Bronchial epithelial cell (primary cell): ENCODE results near the gene SP3. TPM values are rescaled to one million over a fixed set of nuclear protein-coding genes. Genes with fewer than 3 reads are reported as not detected.

ENCODE experiments used
- DNase-seq: peaks from one replicate; pipeline ENCODE4 v3.0.0-alpha.2; 2010; ENCODE audit warnings: low read depth
- FAIRE-seq: peaks from 2 replicates; lab custom pipeline; 2011; peaks lifted over from hg19 to GRCh38; lab: Jason Lieb, UNC
- H3K27me3 ChIP-seq: 2 replicates; pipeline ENCODE4 v1.5.1; 2011; ENCODE audit warnings: low read length; ENCODE audit not compliant: control insufficient read depth, insufficient read depth
- H3K36me3 ChIP-seq: 2 replicates; pipeline ENCODE4 v1.5.1; 2011; ENCODE audit warnings: low read length; ENCODE audit not compliant: control insufficient read depth, insufficient read depth
- H3K4me3 ChIP-seq: 2 replicates; pipeline ENCODE4 v1.5.1; 2011; ENCODE audit warnings: mild to moderate bottlenecking, low read depth, low read length, control low read depth
- total RNA-seq: library from RNA; depleted of rRNA; stranded (reverse); fragments of >200 nt; gene quantifications from 2 replicates; pipeline ENCODE4 v1.2.1, GENCODE V29; 2014
- TF ChIP-seq, protein P1 (sequence below): IDR thresholded peaks from 2 replicates; pipeline ENCODE4 v1.5.1; 2011; ENCODE audit warnings: mild to moderate bottlenecking, moderate library complexity, low read length, control low read depth, inconsistent platforms; ENCODE audit not compliant: insufficient read depth, severe bottlenecking

Gene SP3
- total RNA-seq, 1 donor from 2014 or later = 104 TPM

DNA sequence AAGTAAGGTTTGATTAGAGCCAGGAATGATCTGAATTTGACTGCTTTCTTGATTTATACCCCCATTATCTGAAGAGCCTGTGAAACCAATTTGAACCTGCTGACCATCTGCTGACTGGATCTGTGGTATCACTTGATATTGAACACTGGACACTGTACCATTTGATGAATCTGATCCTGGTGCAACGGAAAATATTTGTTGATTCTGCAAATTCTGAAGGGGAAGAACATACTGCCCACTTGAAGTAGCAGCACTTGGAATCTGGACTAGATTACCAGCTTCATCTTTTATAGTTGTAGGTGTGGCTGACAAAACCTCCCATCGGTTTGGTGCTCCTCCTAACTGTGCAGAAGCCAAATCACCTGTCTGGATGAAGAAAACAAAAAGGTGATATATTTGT is 9.3 kb downstream of the SP3 start:
- Histone ChIP-seq H3K36me3 (peaks cover 5% of the 10 kb centered on the region), H3K4me3 (no peak overlapping the region), H3K27me3 (no peaks in the 10 kb centered on the region)
- TF ChIP-seq, protein P1, sequence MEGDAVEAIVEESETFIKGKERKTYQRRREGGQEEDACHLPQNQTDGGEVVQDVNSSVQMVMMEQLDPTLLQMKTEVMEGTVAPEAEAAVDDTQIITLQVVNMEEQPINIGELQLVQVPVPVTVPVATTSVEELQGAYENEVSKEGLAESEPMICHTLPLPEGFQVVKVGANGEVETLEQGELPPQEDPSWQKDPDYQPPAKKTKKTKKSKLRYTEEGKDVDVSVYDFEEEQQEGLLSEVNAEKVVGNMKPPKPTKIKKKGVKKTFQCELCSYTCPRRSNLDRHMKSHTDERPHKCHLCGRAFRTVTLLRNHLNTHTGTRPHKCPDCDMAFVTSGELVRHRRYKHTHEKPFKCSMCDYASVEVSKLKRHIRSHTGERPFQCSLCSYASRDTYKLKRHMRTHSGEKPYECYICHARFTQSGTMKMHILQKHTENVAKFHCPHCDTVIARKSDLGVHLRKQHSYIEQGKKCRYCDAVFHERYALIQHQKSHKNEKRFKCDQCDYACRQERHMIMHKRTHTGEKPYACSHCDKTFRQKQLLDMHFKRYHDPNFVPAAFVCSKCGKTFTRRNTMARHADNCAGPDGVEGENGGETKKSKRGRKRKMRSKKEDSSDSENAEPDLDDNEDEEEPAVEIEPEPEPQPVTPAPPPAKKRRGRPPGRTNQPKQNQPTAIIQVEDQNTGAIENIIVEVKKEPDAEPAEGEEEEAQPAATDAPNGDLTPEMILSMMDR = no peak
- DNase-seq = no peak
- FAIRE-seq = peak; percentile 89

DNA sequence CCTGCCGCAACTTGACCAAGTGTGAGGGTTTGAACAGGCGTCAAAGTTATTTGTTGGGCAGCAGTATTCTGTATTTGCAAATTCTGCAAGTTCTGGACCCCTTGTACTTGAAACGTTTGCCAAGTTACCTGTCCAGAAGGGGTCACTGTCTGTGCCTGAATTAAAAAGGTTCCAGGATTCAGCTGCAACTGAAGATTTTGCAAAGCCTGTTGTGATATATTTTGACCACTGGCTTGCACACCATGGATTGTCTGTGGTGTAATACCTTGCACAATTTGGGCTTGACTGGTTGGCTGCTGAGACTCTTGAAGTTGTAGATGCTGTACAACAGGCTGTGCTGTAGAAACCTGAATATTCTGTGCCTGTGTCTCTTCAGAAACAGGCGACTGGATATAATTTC is 10.2 kb downstream of the SP3 start:
- TF ChIP-seq, protein P1 = no peak
- Histone ChIP-seq H3K27me3 (no peaks in the 10 kb centered on the region), H3K4me3 (no peak overlapping the region), H3K36me3 (peaks cover 5% of the 10 kb centered on the region)
- DNase-seq = no peak
- no peak for FAIRE-seq

DNA sequence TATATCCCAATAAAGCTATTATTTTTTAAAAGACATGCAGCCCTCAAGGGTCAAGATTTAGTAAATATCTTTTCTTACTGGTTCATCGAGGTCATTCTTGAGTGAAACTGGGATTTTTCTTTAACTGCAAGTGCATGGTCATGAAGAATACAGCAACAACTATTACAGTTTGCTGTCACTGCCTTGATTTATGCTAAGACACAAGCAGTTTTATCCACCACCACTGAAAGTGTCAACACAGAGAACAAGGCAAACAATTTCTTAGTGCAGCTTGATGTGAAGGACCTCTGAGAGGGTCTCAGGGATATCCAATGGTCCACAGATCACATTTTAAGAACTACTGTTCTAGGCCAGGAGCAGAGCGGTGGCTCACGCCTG is 12.1 kb downstream of the SP3 start:
- no peak overlapping the region for H3K4me3 ChIP-seq
- DNase-seq = no peak
- no peak for FAIRE-seq
- TF ChIP-seq, protein P1 = no peak
- peaks cover 5% of the 10 kb centered on the region for H3K36me3 ChIP-seq
- H3K27me3 ChIP-seq = no peaks in the 10 kb centered on the region

DNA sequence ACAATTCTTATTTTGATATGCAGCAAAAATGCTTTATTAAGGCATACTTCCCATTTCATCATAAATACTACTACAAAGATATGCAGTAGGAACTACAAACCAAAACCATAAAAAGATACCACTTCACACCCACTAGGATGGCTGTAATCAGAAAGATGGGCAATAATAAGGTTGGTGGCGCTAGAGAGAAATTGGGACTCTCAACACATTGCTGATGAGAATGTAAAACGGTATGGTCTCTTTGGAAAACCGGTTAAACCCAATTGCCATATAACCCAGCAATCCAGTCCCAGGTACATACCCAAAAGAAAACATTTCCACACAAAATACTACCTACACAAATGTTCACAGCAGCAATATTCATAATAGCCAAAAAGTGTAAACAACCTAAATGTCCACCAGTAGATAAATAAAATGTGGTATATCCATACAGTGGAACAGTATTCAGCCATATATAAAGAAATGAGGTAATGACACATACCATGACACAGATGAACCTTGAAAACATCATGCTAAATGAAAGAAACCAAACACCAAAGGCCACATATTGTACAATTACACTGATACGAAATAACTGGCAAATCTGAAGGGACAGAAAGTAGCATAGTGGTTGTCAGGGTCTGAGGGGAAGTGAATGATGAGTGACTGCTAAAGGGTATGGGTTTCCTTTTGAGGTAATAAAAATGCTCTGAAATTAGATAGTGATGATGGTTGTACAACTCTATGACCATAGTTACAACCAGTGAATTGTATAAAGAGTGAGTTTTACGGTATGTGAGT is 12.7 kb downstream of the SP3 start:
- Histone ChIP-seq H3K4me3 (no peak overlapping the region), H3K27me3 (no peaks in the 10 kb centered on the region), H3K36me3 (peaks cover 4% of the 10 kb centered on the region)
- no peak for FAIRE-seq
- TF ChIP-seq, protein P1 = no peak
- DNase-seq = no peak

DNA sequence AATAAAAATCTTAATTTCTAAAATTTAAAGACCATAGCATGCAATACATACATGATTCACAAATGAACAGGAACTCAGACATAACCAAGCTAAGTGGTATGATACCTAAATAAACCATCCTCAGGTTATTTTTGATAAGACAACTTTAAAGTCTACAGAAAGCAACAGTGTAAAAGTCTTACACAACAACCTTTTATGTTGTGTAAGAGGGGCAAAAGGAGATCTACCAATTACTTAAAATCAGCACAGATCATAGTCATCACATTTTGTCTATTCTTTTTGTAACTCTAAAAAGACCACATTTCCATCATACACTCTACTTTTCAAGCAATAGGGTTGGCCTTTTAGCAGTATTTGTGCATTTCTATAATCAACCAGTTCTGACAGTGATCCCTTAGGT is 16.3 kb downstream of the SP3 start:
- no peak for FAIRE-seq
- no peak for DNase-seq
- no peaks in the 10 kb centered on the region for H3K27me3 ChIP-seq
- no peak overlapping the region for H3K4me3 ChIP-seq
- H3K36me3 ChIP-seq = peaks cover 1% of the 10 kb centered on the region
- TF ChIP-seq, protein P1 = no peak

DNA sequence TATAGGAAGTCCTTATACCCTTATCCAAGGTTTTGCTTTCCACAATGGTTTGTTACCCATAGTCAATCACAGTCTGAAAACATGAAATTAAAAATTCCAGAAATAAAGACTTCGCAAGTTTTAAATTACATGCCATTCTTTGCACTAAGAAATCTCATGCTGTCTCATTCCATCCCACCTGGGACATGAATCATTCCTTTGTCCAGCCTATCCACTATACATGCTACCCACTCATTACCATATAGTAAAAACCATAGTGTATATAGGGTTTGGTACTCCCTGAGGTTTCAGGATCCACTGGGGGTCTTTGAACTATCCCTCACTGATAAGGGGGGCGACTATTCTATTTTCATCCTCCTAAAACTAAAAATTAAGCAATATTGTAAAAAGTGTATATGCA is 17.0 kb downstream of the SP3 start:
- FAIRE-seq (no peak), DNase-seq (no peak)
- Histone ChIP-seq H3K36me3 (peaks cover 1% of the 10 kb centered on the region), H3K4me3 (no peak overlapping the region), H3K27me3 (no peaks in the 10 kb centered on the region)
- TF ChIP-seq, protein P1 = no peak
